ENCODE results near the gene TEDC2.
"Not testable (repeated sequence)": the region's sequence is repeated elsewhere in the genome, so short reads cannot be mapped to it uniquely, and the experiment has no call there.

Gene TEDC2

GRCh38 chr16:2475413-2476344 is 15.8 kb downstream of the TEDC2 start:
- H3K27me3 ChIP-seq (ENCODE audit: insufficient read depth, low read depth, severe bottlenecking) = no peaks in the 10 kb centered on the region
- no peak for TF ChIP-seq CTCF (IDR thresholded peaks at IDR 0.05; ENCODE audit: low read depth, low read length)
- H3K27ac ChIP-seq = peak overlapping the region; percentile 82
- DNase-seq = peak; percentile 42
- peak overlapping the region; percentile 52 for H3K4me3 ChIP-seq (ENCODE audit: low read depth, low read length)
- H3K36me3 ChIP-seq = peaks cover 30% of the 10 kb centered on the region
- H3K9me3 ChIP-seq (ENCODE audit: severe bottlenecking) = no peaks in the 10 kb centered on the region

GRCh38 chr16:2476345-2476720 is 16.4 kb downstream of the TEDC2 start:
- no peak for TF ChIP-seq CTCF (IDR thresholded peaks at IDR 0.05; ENCODE audit: low read depth, low read length)
- H3K9me3 ChIP-seq (ENCODE audit: severe bottlenecking) = no peaks in the 10 kb centered on the region
- peaks cover 30% of the 10 kb centered on the region for H3K36me3 ChIP-seq
- H3K27me3 ChIP-seq (ENCODE audit: insufficient read depth, low read depth, severe bottlenecking) = no peaks in the 10 kb centered on the region
- H3K27ac ChIP-seq = peak overlapping the region; percentile 82
- DNase-seq = no peak
- H3K4me3 ChIP-seq (ENCODE audit: low read depth, low read length) = peak overlapping the region; percentile 52

GRCh38 chr16:2476741-2477140 is 16.8 kb downstream of the TEDC2 start:
- Histone ChIP-seq H3K27me3 (ENCODE audit: insufficient read depth, low read depth, severe bottlenecking) (no peaks in the 10 kb centered on the region), H3K27ac (peak overlapping the region; percentile 82), H3K9me3 (ENCODE audit: severe bottlenecking) (no peaks in the 10 kb centered on the region), H3K36me3 (peaks cover 30% of the 10 kb centered on the region), H3K4me3 (ENCODE audit: low read depth, low read length) (no peak overlapping the region)
- DNase-seq = no peak
- no peak for TF ChIP-seq CTCF (IDR thresholded peaks at IDR 0.05; ENCODE audit: low read depth, low read length)

GRCh38 chr16:2477327-2477726 is 17.4 kb downstream of the TEDC2 start:
- DNase-seq = no peak
- H3K27ac ChIP-seq = no peak overlapping the region

GRCh38 chr16:2478279-2478678 is 18.4 kb downstream of the TEDC2 start:
- no peak for TF ChIP-seq CTCF (IDR thresholded peaks at IDR 0.05; ENCODE audit: low read depth, low read length)
- Histone ChIP-seq H3K27me3 (ENCODE audit: insufficient read depth, low read depth, severe bottlenecking) (no peaks in the 10 kb centered on the region), H3K27ac (no peak overlapping the region), H3K9me3 (ENCODE audit: severe bottlenecking) (no peaks in the 10 kb centered on the region), H3K4me3 (ENCODE audit: low read depth, low read length) (no peak overlapping the region), H3K36me3 (peaks cover 30% of the 10 kb centered on the region)
- no peak for DNase-seq

More at GRCh38 chr16:2477327-2477726, 17.4 kb downstream of the TEDC2 start:
- Histone ChIP-seq H3K36me3 (peaks cover 30% of the 10 kb centered on the region), H3K9me3 (ENCODE audit: severe bottlenecking) (no peaks in the 10 kb centered on the region), H3K27me3 (ENCODE audit: insufficient read depth, low read depth, severe bottlenecking) (no peaks in the 10 kb centered on the region), H3K4me3 (ENCODE audit: low read depth, low read length) (no peak overlapping the region)
- TF ChIP-seq CTCF (IDR thresholded peaks at IDR 0.05; ENCODE audit: low read depth, low read length) = no peak

- not testable (repeated sequence) for H3K9me3 ChIP-seq (ENCODE audit: severe bottlenecking); DNase-seq; H3K27me3 ChIP-seq (ENCODE audit: insufficient read depth, low read depth, severe bottlenecking); H3K4me3 ChIP-seq (ENCODE audit: low read depth, low read length); H3K27ac ChIP-seq
- H3K36me3 ChIP-seq = peaks cover 27% of the 10 kb centered on the region
These were observed 20.1 kb downstream of the TEDC2 start for GRCh38 chr16:2479996-2480395.

Measured in WERI-Rb-1 (cell line).